Erythroblast (primary cell): ENCODE measurements around the gene ASPHD1.

Source experiments
- GATA1 ChIP-seq: IDR thresholded peaks from 2 replicates; pipeline ENCODE4 v1.6.1; 2011; ENCODE audit warnings: low read depth, mild to moderate bottlenecking, control low read depth, low read length, moderate library complexity
- POLR2A ChIP-seq: IDR thresholded peaks from 2 replicates; pipeline ENCODE4 v1.6.1; 2011; ENCODE audit warnings: mild to moderate bottlenecking, low read length

GRCh38 chr16:29892458-29892813, 7.9 kb upstream of the ASPHD1 start:
- TF ChIP-seq POLR2A = no peak
- no peak for TF ChIP-seq GATA1
